Stimulated activated CD4-positive, alpha-beta T cell treated with anti-CD3 and anti-CD28 coated beads, Interleukin-2, amount 100 ng/mL, for 4 hours (primary cell): Measurements from ENCODE around the gene FOLH1.
"Not testable (repeated sequence)": the region's sequence is repeated elsewhere in the genome, so short reads cannot be mapped to it uniquely, and the experiment has no call there.

Source experiments
- DNase-seq: peaks from one replicate; pipeline ENCODE4 v3.0.0-alpha.2; 2020; ENCODE audit warnings: low read depth

The FOLH1 gene

DNA sequence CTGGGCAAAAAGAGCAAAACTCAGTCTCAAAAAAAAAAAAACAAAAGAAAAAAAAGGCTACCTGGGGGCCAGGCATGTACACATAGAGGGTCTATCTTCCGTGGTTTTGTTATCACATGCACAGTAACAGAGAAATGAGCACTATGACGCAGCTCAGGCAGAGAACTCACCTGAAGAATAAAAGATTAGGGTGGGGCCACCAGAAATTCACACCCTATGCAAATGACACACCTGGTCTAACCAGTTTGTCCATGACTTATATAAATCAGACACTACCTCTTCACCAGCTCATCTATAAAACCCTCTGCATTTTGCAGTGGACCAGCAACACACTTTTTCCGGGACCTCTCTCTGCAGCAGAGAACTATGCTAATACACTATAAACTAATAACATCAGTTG, 30.5 kb downstream of the FOLH1 start:
- not testable (repeated sequence) for DNase-seq

DNA sequence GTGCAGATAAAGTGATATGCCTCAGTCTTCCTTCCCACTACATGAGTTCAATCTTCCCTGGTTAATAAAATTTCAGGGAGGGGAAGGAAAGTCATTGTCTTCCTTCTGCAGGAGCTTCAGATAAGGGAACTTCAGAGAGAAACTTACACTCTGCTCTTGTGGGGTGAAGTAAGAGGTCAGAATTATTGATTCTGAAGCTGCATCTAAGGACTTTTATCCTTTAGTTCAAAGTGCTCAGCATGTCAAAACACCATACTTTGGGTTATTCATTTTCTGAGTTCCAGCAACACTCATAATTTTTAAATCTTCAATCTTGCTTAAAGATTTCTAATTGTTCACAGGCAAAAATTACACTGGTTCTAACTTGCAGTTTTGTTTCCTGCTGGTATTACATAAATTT, 33.0 kb downstream of the FOLH1 start:
- DNase-seq = not testable (repeated sequence)

DNA sequence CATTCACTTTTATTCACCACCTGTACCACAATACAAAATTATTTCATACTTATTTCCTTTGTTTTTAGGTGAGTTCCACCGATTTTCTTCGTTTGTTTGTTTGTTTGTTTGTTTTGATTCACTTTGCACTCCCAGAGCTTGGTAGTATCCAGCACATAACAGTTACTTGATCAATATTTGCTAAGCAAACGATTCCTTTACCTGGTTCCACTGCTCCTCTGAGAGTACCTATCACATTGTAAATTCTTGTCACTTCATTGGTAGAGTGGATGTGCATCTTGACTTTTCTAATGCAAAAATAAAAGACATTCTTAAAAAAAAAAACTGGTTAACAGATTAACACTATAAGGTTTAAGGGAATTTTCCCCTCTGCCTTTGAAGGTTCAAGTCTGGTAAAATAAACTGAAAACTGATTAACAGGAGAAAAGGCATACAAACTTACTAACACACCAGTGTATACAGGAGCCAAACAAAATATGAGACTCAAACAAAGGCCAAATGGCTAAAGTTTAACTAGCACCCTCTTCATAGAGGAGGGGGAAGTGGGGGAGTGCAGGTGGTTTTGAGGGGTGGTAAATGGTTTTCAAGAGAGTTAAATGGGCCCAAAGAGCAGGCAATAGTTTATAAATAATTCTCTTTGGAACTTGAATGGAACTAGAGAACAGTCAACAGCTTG, 33.6 kb downstream of the FOLH1 start:
- DNase-seq = not testable (repeated sequence)

DNA sequence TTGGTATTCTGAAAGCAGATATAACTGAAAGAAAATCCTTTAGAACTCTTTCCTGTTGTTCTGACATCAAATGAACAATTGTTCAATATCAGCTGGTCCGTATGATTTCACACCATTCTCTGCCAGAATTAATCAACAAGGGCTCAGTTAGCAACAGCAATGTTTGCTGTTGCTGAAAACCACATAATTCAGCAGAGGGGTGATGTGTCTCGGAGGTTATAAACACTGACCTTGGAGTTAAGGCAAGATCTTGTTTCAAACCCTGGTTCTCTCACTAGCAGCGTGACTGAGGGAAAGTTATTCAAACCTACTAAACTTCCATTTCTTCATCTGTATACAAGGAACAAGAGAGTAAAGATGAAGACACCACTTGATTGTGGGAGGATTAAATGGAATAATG, 36.8 kb downstream of the FOLH1 start:
- DNase-seq = not testable (repeated sequence)

DNA sequence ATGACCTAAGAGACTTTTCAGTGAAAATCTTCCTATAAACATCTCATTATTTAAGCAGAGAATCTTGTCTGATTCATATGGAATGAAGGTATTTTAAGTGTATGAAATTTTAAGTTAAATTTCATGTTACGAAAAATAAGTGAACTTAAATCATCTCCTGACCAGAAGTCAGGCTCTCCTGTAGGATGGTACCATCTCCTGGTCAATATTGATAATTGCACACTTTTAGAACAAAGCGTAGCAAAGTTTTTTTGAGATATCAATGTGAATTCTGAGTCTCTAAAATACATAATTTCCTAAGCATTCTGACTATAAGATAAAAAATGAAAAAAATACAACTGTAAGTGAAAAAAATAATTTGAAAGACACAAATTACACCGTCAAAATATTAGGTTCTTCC, 38.8 kb downstream of the FOLH1 start:
- not testable (repeated sequence) for DNase-seq

DNA sequence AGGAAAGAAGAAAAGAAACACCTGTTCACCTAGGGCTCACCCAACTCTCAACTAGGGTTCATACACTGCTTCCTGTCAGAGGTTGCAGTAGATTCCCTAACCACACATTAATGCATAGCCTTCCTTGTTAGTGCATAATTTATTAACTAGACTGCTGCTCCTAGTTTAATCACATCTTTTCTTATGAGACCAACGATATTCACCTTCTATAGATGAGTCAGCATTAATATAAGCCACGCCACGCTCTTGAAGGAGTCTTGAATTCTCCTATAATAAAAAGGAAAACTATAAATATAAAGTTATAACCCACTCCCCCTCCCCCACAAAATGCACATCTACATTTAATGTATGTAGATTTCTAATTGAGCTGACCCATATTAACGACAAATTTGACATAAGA, 39.4 kb downstream of the FOLH1 start:
- DNase-seq = not testable (repeated sequence)

DNA sequence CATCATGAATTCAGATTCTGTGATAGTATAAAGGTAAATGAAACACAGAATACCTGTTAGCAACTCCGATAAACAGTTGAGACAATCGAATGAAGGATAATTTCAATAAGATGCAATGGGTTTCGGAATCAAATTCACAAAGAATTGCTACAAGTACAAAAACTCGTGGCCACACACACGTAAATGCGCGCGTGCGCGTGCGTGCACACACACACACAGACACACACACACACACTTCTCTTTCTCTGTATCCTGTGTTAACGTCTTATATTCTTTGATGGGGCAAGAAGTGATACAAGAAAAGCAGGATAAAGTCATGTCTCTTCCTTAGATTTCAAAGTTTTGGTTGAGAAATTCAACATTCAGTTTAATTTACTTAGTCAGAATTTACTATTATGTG, 57.2 kb downstream of the FOLH1 start:
- DNase-seq = no peak

DNA sequence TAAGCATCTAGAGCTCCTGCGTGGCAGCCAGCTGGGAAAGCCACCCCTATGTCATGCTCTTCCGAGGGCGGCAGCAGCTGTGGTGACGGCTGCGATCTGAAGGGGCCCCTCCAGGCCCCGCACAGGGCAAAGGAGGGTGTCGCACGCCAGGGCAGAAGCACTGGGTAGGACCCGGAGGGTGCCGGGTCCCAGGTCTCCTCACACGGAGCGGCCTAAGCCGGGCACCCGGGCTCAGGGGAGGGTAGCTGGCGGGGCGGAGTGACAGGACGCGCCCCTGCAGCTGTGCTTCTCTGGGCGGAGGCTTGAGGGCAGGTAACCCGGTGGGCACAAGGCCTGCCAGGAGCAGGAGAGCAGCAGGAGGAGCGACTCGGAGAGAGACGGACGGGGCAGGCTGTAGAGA, 106.0 kb downstream of the FOLH1 start:
- DNase-seq = not testable (repeated sequence)
